A549 (cell line): Measurements from ENCODE around the gene IPO9. TPM values are rescaled to one million over a fixed set of nuclear protein-coding genes. Genes with fewer than 3 reads are reported as not detected.

ENCODE experiments used
- ATAC-seq, 2 experiments: fragments of 200-7000 bp in 1 of 2; fragments of >200 bp in 1 of 2; cut with Nextera tagmentation in 1 of 2; cut with Tn5 transposase in 1 of 2; 3 replicates each; pipeline versions ENCODE4 v1.8.0 to v1.9.1; 2018 to 2020; ENCODE audit warnings: mild to moderate bottlenecking in 1 of 2, moderate library complexity in 1 of 2
- CTCF ChIA-PET: fragments of 300-600 bp; sonication (Branson Sonifier 250); formaldehyde crosslinking; extraction: SDS; loops from one replicate; lab custom pipeline; 2021; ENCODE audit warnings: antibody characterized with exemption, inconsistent platforms; lab: Yijun Ruan, JAX
- POLR2A ChIA-PET: fragments of 350-600 bp; formaldehyde crosslinking; extraction: SDS; loops from one replicate; lab custom pipeline; 2021; ENCODE audit warnings: antibody characterized with exemption, inconsistent platforms; lab: Yijun Ruan, JAX
- DNase-seq, 2 experiments: peaks; one replicate each; pipeline versions ENCODE4 v3.0.0 to v3.0.0-alpha.2; 2011 to 2016; ENCODE audit warnings: low read depth in 1 of 2, low spot score in 1 of 2
- FAIRE-seq: peaks from 2 replicates; lab custom pipeline; 2011; peaks lifted over from hg19 to GRCh38; lab: Jason Lieb, UNC
- H3K27ac ChIP-seq, 2 experiments: fragments of >200 bp; sonication (Bioruptor Twin); formaldehyde crosslinking; 3 replicates each; pipeline ENCODE4 v1.5.1; 2016 to 2017
- H3K4me1 ChIP-seq: fragments of >200 bp; sonication (Bioruptor Twin); formaldehyde crosslinking; 3 replicates; pipeline ENCODE4 v1.6.1; 2016
- H3K4me2 ChIP-seq: fragments of >200 bp; sonication (Bioruptor Twin); formaldehyde crosslinking; 3 replicates; pipeline ENCODE4 v1.6.1; 2016
- H3K4me3 ChIP-seq: fragments of >200 bp; sonication (Bioruptor Twin); formaldehyde crosslinking; 3 replicates; pipeline ENCODE4 v1.5.1; 2016
- H3K9me3 ChIP-seq: fragments of >200 bp; sonication (Bioruptor Twin); formaldehyde crosslinking; 3 replicates; pipeline ENCODE4 v1.6.1; 2016
- CBX2 ChIP-seq: fragments of 200-600 bp; sonication (generic); IDR thresholded peaks from 2 replicates; pipeline ENCODE4 v1.6.1; 2016; ENCODE audit warnings: low read depth, mild to moderate bottlenecking, borderline replicate concordance
- CBX8 ChIP-seq: fragments of 200-600 bp; sonication (generic); IDR thresholded peaks from 2 replicates; pipeline ENCODE4 v1.6.1; 2016
- E2F6 ChIP-seq: IDR thresholded peaks from 2 replicates; pipeline ENCODE4 v1.6.1; 2012; ENCODE audit warnings: low read depth, borderline replicate concordance
- EP300 ChIP-seq, 2 experiments: fragments of >200 bp; sonication (Bioruptor Twin); formaldehyde crosslinking; IDR thresholded peaks; 2 replicates in 1 of 2; 3 replicates in 1 of 2; pipeline ENCODE4 v1.6.1; 2016 to 2017
- FOSB ChIP-seq: fragments of 250-450 bp; sonication (Bioruptor Pico); IDR thresholded peaks from 2 replicates; pipeline ENCODE4 v1.5.0; 2020; ENCODE audit warnings: mild to moderate bottlenecking, moderate library complexity
- FOSL2 ChIP-seq, 2 experiments: fragments of 450-650 bp in 1 of 2; fragments of >200 bp in 1 of 2; sonication (Bioruptor Twin) in 1 of 2; formaldehyde crosslinking; IDR thresholded peaks; 2 replicates each; pipeline versions ENCODE4 v1.5.0 to v1.6.1; 2016 to 2020; ENCODE audit warnings: mild to moderate bottlenecking in 1 of 2, moderate library complexity in 1 of 2
- HOXA7 ChIP-seq: fragments of 250-450 bp; sonication (Bioruptor Pico); IDR thresholded peaks from 2 replicates; pipeline ENCODE4 v1.5.0; 2020; ENCODE audit warnings: mild to moderate bottlenecking, moderate library complexity
- HOXB5 ChIP-seq: fragments of 250-450 bp; sonication (Bioruptor Pico); IDR thresholded peaks from 2 replicates; pipeline ENCODE4 v1.5.0; 2020; ENCODE audit warnings: mild to moderate bottlenecking, moderate library complexity
- JUNB ChIP-seq: fragments of >200 bp; sonication (Bioruptor Twin); formaldehyde crosslinking; IDR thresholded peaks from 2 replicates; pipeline ENCODE4 v1.6.1; 2016
- KDM1A ChIP-seq: fragments of 200-600 bp; sonication (generic); IDR thresholded peaks from 2 replicates; pipeline ENCODE4 v1.6.1; 2016; ENCODE audit warnings: low read depth, mild to moderate bottlenecking
- KDM5A ChIP-seq: fragments of 200-600 bp; sonication (generic); IDR thresholded peaks from 2 replicates; pipeline ENCODE4 v1.6.1; 2016; ENCODE audit warnings: antibody characterized with exemption, mild to moderate bottlenecking
- MAFK ChIP-seq: fragments of 450-650 bp; IDR thresholded peaks from 2 replicates; pipeline ENCODE4 v1.6.1; 2014; ENCODE audit not compliant: partially characterized antibody
- MAX ChIP-seq: IDR thresholded peaks from 2 replicates; pipeline ENCODE4 v1.6.1; 2012
- MAZ ChIP-seq: fragments of 150-350 bp; IDR thresholded peaks from 2 replicates; pipeline ENCODE4 v1.6.1; 2014; ENCODE audit warnings: antibody characterized with exemption, low read depth, low read length, borderline replicate concordance
- NFE2L2 ChIP-seq: fragments of 150-350 bp; conservative IDR thresholded peaks from 2 replicates; pipeline ENCODE4 v1.6.1; 2014; ENCODE audit warnings: low read length
- RARB ChIP-seq: fragments of 250-450 bp; sonication (Bioruptor Pico); IDR thresholded peaks from 2 replicates; pipeline ENCODE4 v1.8.0; 2021; ENCODE audit warnings: mild to moderate bottlenecking, moderate library complexity
- REST ChIP-seq: fragments of 200-600 bp; sonication (generic); IDR thresholded peaks from 2 replicates; pipeline ENCODE4 v1.6.1; 2016; ENCODE audit warnings: antibody characterized with exemption, mild to moderate bottlenecking, moderate library complexity
- RFX5 ChIP-seq: fragments of 450-650 bp; IDR thresholded peaks from 2 replicates; pipeline ENCODE4 v1.7.1; 2014; ENCODE audit warnings: antibody characterized with exemption, mild to moderate bottlenecking, moderate library complexity
- SMC3 ChIP-seq: fragments of >200 bp; sonication (Bioruptor Twin); formaldehyde crosslinking; IDR thresholded peaks from 3 replicates; pipeline ENCODE4 v1.6.1; 2018; ENCODE audit warnings: inconsistent platforms
- SREBF2 ChIP-seq: fragments of 450-650 bp; IDR thresholded peaks from 2 replicates; pipeline ENCODE4 v1.6.1; 2014; ENCODE audit warnings: mild to moderate bottlenecking, moderate library complexity
- TFCP2L1 ChIP-seq: fragments of 250-450 bp; sonication (Bioruptor Pico); IDR thresholded peaks from 2 replicates; pipeline ENCODE4 v1.5.0; 2021; ENCODE audit warnings: mild to moderate bottlenecking
- WGBS: methylation state at CpG from one replicate; pipeline ENCODE4 v1.1.6; 2017; ENCODE audit errors: missing lambda C conversion rate; 5-methylcytosine and 5-hydroxymethylcytosine counted together
- polyA plus RNA-seq, 4 experiments: library from polyadenylated mRNA; depleted of rRNA in 3 of 4; stranded (reverse); fragments of >200 nt; fragmentation: RNase III in 1 of 4; extraction: RNeasy Plus Mini Kit Qiagen cat#74134 plus additional on column Dnase treatment in 1 of 4; gene quantifications; 2 replicates in 3 of 4; 3 replicates in 1 of 4; pipeline ENCODE4 v1.2.3, GENCODE V29; 2011 to 2017

The IPO9 gene
- polyA plus RNA-seq, 2 of the 4 experiments (the other 2 are of a cell fraction) = 40.1 to 77.5 TPM

GRCh38 chr1:201912832-201913231, 83.9 kb downstream of the IPO9 start:
- 68% methylated on average over 5 of the region's 5 CpGs for WGBS
- TF ChIP-seq CBX8 (no peak), TFCP2L1 (no peak)
- TF ChIP-seq, all 56 proteins: peak for 0
- CTCF ChIA-PET = interaction anchor here (0.6 to 20.2 kb wide), 4 partner anchors 11 to 59 kb away, joined by 3 to 303 read pairs (median 10); partner anchors contain the start of gene SHISA4
- no peaks in the 10 kb centered on the region for H3K9me3 ChIP-seq
- POLR2A ChIA-PET = no interaction called here
- DNase-seq (no peak), ATAC-seq (no peak), FAIRE-seq (no peak)
- H3K27ac ChIP-seq = no peak overlapping the region
- H3K4me3 ChIP-seq = no peak overlapping the region
- peaks cover 21% of the 10 kb centered on the region for H3K4me1 ChIP-seq
- no peak overlapping the region for H3K4me2 ChIP-seq

DNA sequence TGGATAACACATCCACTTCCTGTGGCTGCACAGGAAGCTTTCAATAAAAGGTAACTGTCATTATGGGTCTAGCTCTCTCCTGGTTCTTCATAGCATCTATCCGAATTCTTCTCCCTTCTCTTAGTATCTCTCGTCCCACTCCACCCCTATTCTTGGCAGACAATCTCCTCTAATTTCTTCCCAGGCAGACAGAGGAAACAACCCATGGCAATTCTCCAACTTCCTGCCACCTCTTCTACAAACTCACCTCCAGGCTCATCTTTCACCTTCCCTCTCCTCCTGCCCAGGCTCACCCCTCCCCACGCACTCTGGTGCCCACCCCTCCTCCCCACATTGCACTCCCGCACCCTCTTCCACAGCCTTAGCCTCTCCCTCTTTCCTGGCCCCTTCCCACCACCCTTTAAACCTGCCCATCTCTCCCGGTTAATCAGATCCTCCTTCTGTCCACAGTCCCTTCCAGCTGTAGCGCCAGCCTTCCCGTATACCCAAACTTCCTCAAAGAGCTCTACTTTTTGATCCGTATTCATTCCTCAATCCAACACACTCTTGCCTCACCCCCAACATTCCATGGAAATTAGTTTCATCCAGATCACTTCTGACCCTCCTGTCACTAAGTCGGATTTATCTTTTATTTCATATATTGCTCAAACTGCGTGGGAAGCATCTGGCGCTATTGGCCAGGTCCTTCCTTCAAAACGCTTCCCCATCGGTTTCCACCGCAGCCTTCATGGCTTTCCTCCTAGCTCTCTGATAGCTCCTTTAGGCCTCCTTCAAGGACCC, 85.7 kb downstream of the IPO9 start:
- ATAC-seq = no peak
- CTCF ChIA-PET = interaction anchor here (1.1 to 20.2 kb wide), 5 partner anchors 13 to 58 kb away, joined by 3 to 303 read pairs (median 4); partner anchors contain the start of genes SHISA4 and TIMM17A

More for the DNA sequence above, 85.7 kb downstream of the IPO9 start:
- WGBS = 84% methylated on average over 13 of the region's 14 CpGs
- FAIRE-seq (no peak), DNase-seq (no peak)
- H3K4me3 ChIP-seq = no peak overlapping the region
- H3K4me1 ChIP-seq = peaks cover 26% of the 10 kb centered on the region
- no peak for TF ChIP-seq REST
- no peak for TF ChIP-seq EP300 (IDR thresholded peaks at IDR 0.05)
- no peak for TF ChIP-seq SMC3
- TF ChIP-seq FOSB = no peak
- no peak for TF ChIP-seq JUNB
- TF ChIP-seq TFCP2L1 = no peak
- no peak for TF ChIP-seq SREBF2
- TF ChIP-seq HOXA7 = no peak
- no peak for TF ChIP-seq HOXB5 (CRISPR knock-in tag)
- TF ChIP-seq MAX = no peak
- TF ChIP-seq RFX5 = no peak
- no peak for TF ChIP-seq NFE2L2
- TF ChIP-seq KDM5A = no peak
- TF ChIP-seq E2F6 = no peak
- TF ChIP-seq KDM1A = no peak
- TF ChIP-seq MAZ = no peak
- no peak for TF ChIP-seq MAFK
- TF ChIP-seq RARB (CRISPR knock-in tag) = no peak
- TF ChIP-seq FOSL2 (IDR thresholded peaks at IDR 0.05) = no peak
- TF ChIP-seq FOSL2 (CRISPR knock-in tag; IDR thresholded peaks at IDR 0.05) = no peak
- TF ChIP-seq CBX2 = no peak
- no peak overlapping the region for H3K27ac ChIP-seq
- no peak overlapping the region for H3K4me2 ChIP-seq
- H3K9me3 ChIP-seq = no peaks in the 10 kb centered on the region
- POLR2A ChIA-PET = no interaction called here
